Left lung (tissue), 10 donors: ENCODE results near the gene EVI5. TPM values are rescaled to one million over a fixed set of nuclear protein-coding genes. Genes with fewer than 3 reads are reported as not detected.
A peak's percentile ranks its signal among the peaks of the same experiment; 100 is the strongest.

ENCODE experiments used
- ATAC-seq: fragments of 200-7000 bp; cut with Tn5 transposase; one replicate; pipeline ENCODE4 v1.9.1; 2020; ENCODE audit warnings: moderate library complexity
- DNase-seq, 4 donors: peaks; one replicate each; pipeline ENCODE4 v3.0.0-alpha.2; 2013 to 2020
- H3K27ac ChIP-seq, 2 donors: fragments of 200-600 bp; sonication (generic) in 1 of 2; one replicate each; pipeline versions ENCODE4 v1.5.0 to v1.8.0; 2020 to 2021
- H3K27me3 ChIP-seq, 2 donors: fragments of 200-600 bp; sonication (generic) in 1 of 2; one replicate each; pipeline versions ENCODE4 v1.5.0 to v1.8.0; 2020 to 2021
- H3K36me3 ChIP-seq, 2 donors: fragments of 200-600 bp; sonication (generic) in 1 of 2; one replicate each; pipeline versions ENCODE4 v1.5.0 to v1.8.0; 2020 to 2021
- H3K4me1 ChIP-seq, 2 donors: fragments of 200-600 bp; one replicate each; pipeline ENCODE4 v1.8.0; 2021
- H3K4me3 ChIP-seq, 2 donors: fragments of 200-600 bp; sonication (generic) in 1 of 2; one replicate each; pipeline versions ENCODE4 v1.5.0 to v1.8.0; 2020 to 2021; ENCODE audit warnings: mild to moderate bottlenecking in 1 of 2
- H3K9me3 ChIP-seq, 2 donors: fragments of 200-600 bp; sonication (generic) in 1 of 2; one replicate each; pipeline versions ENCODE4 v1.5.0 to v1.8.0; 2020 to 2021
- CTCF ChIP-seq, 2 donors: fragments of 200-600 bp; sonication (generic) in 1 of 2; IDR thresholded peaks; one replicate each; pipeline versions ENCODE4 v1.5.0 to v1.8.0; 2021; ENCODE audit warnings: antibody characterized with exemption in 2 of 2
- intact Hi-C, 2 donors: fragments of 100-400 bp; cut with DNase I; formaldehyde crosslinking; loops; one replicate each; pipeline versions ENCODE4 v1.11.2 to v1.14.2; 2022
- polyA plus RNA-seq, 6 donors: library from polyadenylated mRNA; unstranded; fragments of 120-200 nt; gene quantifications; one replicate each; pipeline ENCODE4 v1.2.1, GENCODE V29; 2013; ENCODE audit not compliant: insufficient read length in 6 of 6
- total RNA-seq, 2 donors: library from RNA; stranded (reverse); fragmentation: NEBNext Ultra II Directional; extraction: Animal tissue kit (Norgen Biotek cat#: 25700); gene quantifications; one replicate each; pipeline ENCODE4 v1.2.1, GENCODE V29; 2021
- donor health status: DM: no; HTN: yes; CAD: no.
- donor health status: DM: no; HTN: no; CAD: no.

EVI5 gene
- total and polyA plus RNA-seq, 8 donors, result 17.5 to 49.7 (median 22.4) TPM

- H3K4me1 ChIP-seq, result peaks cover 14 to 43% of the 10 kb centered on the region in 2 donors
- H3K4me3 ChIP-seq, result peak within 1 kb of the TSS; percentile 74 to 86
- H3K27me3 ChIP-seq, result no peaks in the 10 kb centered on the region
- DNase-seq (peak; percentile 97 to 100 (median 98)), ATAC-seq (peak; percentile 98)
- peaks cover 3 to 36% of the 10 kb centered on the region in 2 donors for H3K36me3 ChIP-seq
- intact Hi-C loops, result no loop called here
- TF ChIP-seq CTCF (IDR thresholded peaks at IDR 0.05), result peak; percentile 94 to 96
- H3K9me3 ChIP-seq, result no peaks in the 10 kb centered on the region
- H3K27ac ChIP-seq, result peak within 1 kb of the TSS; percentile 86 to 88
Measured at GRCh38 chr1:92831762-92832536, 47.0 kb upstream of the EVI5 start, which contains the start of gene RPL5. Gene RPL5, plus strand, starts transcription at chr1:92832040. Its CDS starts 75 bp downstream, at chr1:92832115.

- Histone ChIP-seq H3K27me3 (no peaks in the 10 kb centered on the region), H3K9me3 (no peaks in the 10 kb centered on the region), H3K4me3 (peak overlapping the region in 1 of 2 donors; percentile 86), H3K36me3 (peaks cover 3 to 30% of the 10 kb centered on the region in 2 donors), H3K27ac (peak overlapping the region in 1 of 2 donors; percentile 88), H3K4me1 (peaks cover 14 to 37% of the 10 kb centered on the region in 2 donors)
- no peak for DNase-seq
- intact Hi-C loops, result no loop called here
- TF ChIP-seq CTCF (IDR thresholded peaks at IDR 0.05), result no peak
- ATAC-seq, result no peak
Measured at GRCh38 chr1:92831368-92831761, 46.5 kb upstream of the EVI5 start.

GRCh38 chr1:92826792-92827191 is 41.9 kb upstream of the EVI5 start:
- intact Hi-C loops, result no loop called here
- no peak for DNase-seq

GRCh38 chr1:92822879-92823278 is 38.0 kb upstream of the EVI5 start:
- H3K4me1 ChIP-seq, result no peaks in the 10 kb centered on the region
- DNase-seq (no peak), ATAC-seq (peak; percentile 35)
- no peaks in the 10 kb centered on the region for H3K27me3 ChIP-seq
- intact Hi-C loops, result no loop called here
- no peaks in the 10 kb centered on the region for H3K36me3 ChIP-seq
- H3K27ac ChIP-seq, result no peak overlapping the region
- H3K9me3 ChIP-seq, result no peaks in the 10 kb centered on the region
- no peak overlapping the region for H3K4me3 ChIP-seq
- no peak for TF ChIP-seq CTCF (IDR thresholded peaks at IDR 0.05)

More at GRCh38 chr1:92826792-92827191, 41.9 kb upstream of the EVI5 start:
- Histone ChIP-seq H3K4me3 (no peak overlapping the region), H3K9me3 (no peaks in the 10 kb centered on the region), H3K4me1 (no peaks in the 10 kb centered on the region), H3K36me3 (no peaks in the 10 kb centered on the region), H3K27ac (no peak overlapping the region), H3K27me3 (no peaks in the 10 kb centered on the region)
- ATAC-seq, result no peak
- no peak for TF ChIP-seq CTCF (IDR thresholded peaks at IDR 0.05)

GRCh38 chr1:92820551-92820950 is 35.6 kb upstream of the EVI5 start:
- no peaks in the 10 kb centered on the region for H3K36me3 ChIP-seq
- no peak for TF ChIP-seq CTCF (IDR thresholded peaks at IDR 0.05)
- DNase-seq (no peak), ATAC-seq (no peak)
- no peak overlapping the region for H3K4me3 ChIP-seq
- intact Hi-C loops, result no loop called here
- no peaks in the 10 kb centered on the region for H3K9me3 ChIP-seq
- no peak overlapping the region for H3K27ac ChIP-seq
- H3K27me3 ChIP-seq, result no peaks in the 10 kb centered on the region
- no peaks in the 10 kb centered on the region for H3K4me1 ChIP-seq
